HPDE6-E6E7 (cell line): ENCODE results near the gene RABGAP1L.
"Not testable (repeated sequence)": the region's sequence is repeated elsewhere in the genome, so short reads cannot be mapped to it uniquely, and the experiment has no call there.

Experiments used
- DNase-seq: peaks from one replicate; pipeline ENCODE4 v3.0.0; 2011; ENCODE audit warnings: missing footprints; ENCODE audit errors: extremely low spot score

Gene RABGAP1L

GRCh38 chr1:174358786-174359453 lies 199.6 kb downstream of the RABGAP1L start:
- DNase-seq = no peak

GRCh38 chr1:174359454-174359805 lies 200.1 kb downstream of the RABGAP1L start:
- DNase-seq = no peak

- DNase-seq = no peak
These were observed 205.8 kb downstream of the RABGAP1L start for GRCh38 chr1:174364996-174365736.

GRCh38 chr1:174366946-174367345 lies 207.6 kb downstream of the RABGAP1L start:
- no peak for DNase-seq

- DNase-seq = no peak
These were observed 208.6 kb downstream of the RABGAP1L start for GRCh38 chr1:174367892-174368291.

- no peak for DNase-seq
These were observed 216.7 kb downstream of the RABGAP1L start for GRCh38 chr1:174376030-174376429.

GRCh38 chr1:174391716-174392115 lies 232.4 kb downstream of the RABGAP1L start:
- DNase-seq = no peak

- no peak for DNase-seq
These were observed 234.6 kb downstream of the RABGAP1L start for GRCh38 chr1:174393885-174394284.

- DNase-seq = no peak
These were observed 237.9 kb downstream of the RABGAP1L start for GRCh38 chr1:174397261-174397660.

- no peak for DNase-seq
These were observed 238.9 kb downstream of the RABGAP1L start for GRCh38 chr1:174398246-174398645.

GRCh38 chr1:174399211-174399610 lies 239.9 kb downstream of the RABGAP1L start:
- no peak for DNase-seq

GRCh38 chr1:174401075-174401474 lies 241.8 kb downstream of the RABGAP1L start:
- DNase-seq = no peak

GRCh38 chr1:174405219-174405618 lies 245.9 kb downstream of the RABGAP1L start:
- no peak for DNase-seq

- DNase-seq = no peak
These were observed 247.1 kb downstream of the RABGAP1L start for GRCh38 chr1:174406421-174406820.

GRCh38 chr1:174407665-174408064 lies 248.3 kb downstream of the RABGAP1L start:
- DNase-seq = no peak

GRCh38 chr1:174408146-174408545 lies 248.8 kb downstream of the RABGAP1L start:
- DNase-seq = no peak

- DNase-seq = not testable (repeated sequence)
These were observed 250.5 kb downstream of the RABGAP1L start for GRCh38 chr1:174409801-174410200.

- no peak for DNase-seq
These were observed 254.3 kb downstream of the RABGAP1L start for GRCh38 chr1:174413632-174414031.

GRCh38 chr1:174414203-174414602 lies 254.9 kb downstream of the RABGAP1L start:
- DNase-seq = no peak

- no peak for DNase-seq
These were observed 256.2 kb downstream of the RABGAP1L start for GRCh38 chr1:174415506-174415905.

- DNase-seq = no peak
These were observed 258.6 kb downstream of the RABGAP1L start for GRCh38 chr1:174417921-174418320.

- DNase-seq = no peak
These were observed 265.8 kb downstream of the RABGAP1L start for GRCh38 chr1:174425121-174425520.

- DNase-seq = no peak
These were observed 266.8 kb downstream of the RABGAP1L start for GRCh38 chr1:174426153-174426552.
